K562 (cell line): ENCODE measurements around the gene SLC25A42. TPM values are rescaled to one million over a fixed set of nuclear protein-coding genes. Genes with fewer than 3 reads are reported as not detected.

ENCODE experiments used
- CBX5 ChIP-seq: IDR thresholded peaks from 2 replicates; pipeline ENCODE4 v1.6.1; 2014; ENCODE audit warnings: low read depth, borderline replicate concordance
- CCNT2 ChIP-seq: IDR thresholded peaks from 2 replicates; pipeline ENCODE4 v1.6.1; 2011; ENCODE audit warnings: borderline replicate concordance, low read depth, mild to moderate bottlenecking, moderate library complexity, mixed read lengths, low read length; ENCODE audit not compliant: insufficient read length; ENCODE audit errors: extremely low read depth
- CHD2 ChIP-seq: IDR thresholded peaks from 2 replicates; pipeline ENCODE4 v1.6.1; 2011; ENCODE audit warnings: low read depth, low read length
- DNMT1 ChIP-seq: fragments of 450-650 bp; IDR thresholded peaks from 2 replicates; pipeline ENCODE4 v1.6.1; 2016; ENCODE audit warnings: antibody characterized with exemption, mild to moderate bottlenecking
- E2F1 ChIP-seq: sonication (generic); formaldehyde crosslinking; IDR thresholded peaks from 2 replicates; pipeline ENCODE4 v1.8.1; 2023; ENCODE audit warnings: mild to moderate bottlenecking, missing genetic modification reagents, moderate library complexity
- FOS ChIP-seq: IDR thresholded peaks from 3 replicates; pipeline ENCODE4 v1.6.1; 2011; ENCODE audit not compliant: insufficient read length; ENCODE audit errors: extremely low read depth
- GABPA ChIP-seq: fragments of 200-800 bp; sonication (Bioruptor generic); conservative IDR thresholded peaks from 2 replicates; pipeline ENCODE4 v1.6.1; 2016; ENCODE audit warnings: low read depth, missing genetic modification characterization, missing compliant biosample characterization
- GATAD2B ChIP-seq: fragments of 450-650 bp; IDR thresholded peaks from 2 replicates; pipeline ENCODE4 v1.6.1; 2017; ENCODE audit warnings: mild to moderate bottlenecking, borderline replicate concordance
- HMGN3 ChIP-seq: IDR thresholded peaks from 2 replicates; pipeline ENCODE4 v1.6.1; 2011; ENCODE audit warnings: borderline replicate concordance, low read depth, mild to moderate bottlenecking, mixed read lengths, low read length; ENCODE audit not compliant: insufficient read length; ENCODE audit errors: extremely low read depth
- KDM4B ChIP-seq, 2 experiments: fragments of 450-650 bp in 1 of 2; sonication (generic) in 1 of 2; IDR thresholded peaks; 2 replicates each; pipeline ENCODE4 v1.6.1; 2016 to 2017; ENCODE audit warnings: borderline replicate concordance in 2 of 2, antibody characterized with exemption in 1 of 2, low read depth in 1 of 2, mild to moderate bottlenecking in 1 of 2
- MNT ChIP-seq, 2 experiments: fragments of 450-650 bp; conservative IDR thresholded peaks; 2 replicates each; pipeline ENCODE4 v1.6.1; 2017; ENCODE audit warnings: mild to moderate bottlenecking in 2 of 2, moderate library complexity in 2 of 2
- PRPF4 ChIP-seq: fragments of 200-400 bp; formaldehyde crosslinking; IDR thresholded peaks from one replicate; pipeline ENCODE4 v1.6.1; 2017; ENCODE audit warnings: low read length, low read depth, mild to moderate bottlenecking; ENCODE audit not compliant: insufficient read depth, poor library complexity, severe bottlenecking
- SNRNP70 ChIP-seq: fragments of 200-400 bp; formaldehyde crosslinking; optimal IDR thresholded peaks from 2 replicates; pipeline ENCODE3; 2017; ENCODE audit warnings: low read depth, low read length
- SREBF1 ChIP-seq: fragments of 150-350 bp; IDR thresholded peaks from 2 replicates; pipeline ENCODE4 v1.6.1; 2014; ENCODE audit warnings: antibody characterized with exemption, low read depth, low read length, borderline replicate concordance
- SRSF3 ChIP-seq: fragments of 200-400 bp; formaldehyde crosslinking; IDR thresholded peaks from 2 replicates; pipeline ENCODE4 v1.6.1; 2016; ENCODE audit warnings: mild to moderate bottlenecking, low read length, moderate library complexity; ENCODE audit not compliant: insufficient read depth
- TAL1 ChIP-seq: fragments of 450-650 bp; IDR thresholded peaks from 2 replicates; pipeline ENCODE4 v1.6.1; 2016; ENCODE audit warnings: mild to moderate bottlenecking
- THRAP3 ChIP-seq: fragments of 450-650 bp; IDR thresholded peaks from 2 replicates; pipeline ENCODE4 v1.6.1; 2016; ENCODE audit warnings: mild to moderate bottlenecking, inconsistent platforms, borderline replicate concordance
- TSHZ1 ChIP-seq: fragments of 250-450 bp; sonication (Bioruptor Pico); IDR thresholded peaks from 2 replicates; pipeline ENCODE4 v1.4.0; 2020; ENCODE audit warnings: mild to moderate bottlenecking, moderate library complexity
- XRCC3 ChIP-seq: fragments of 450-650 bp; IDR thresholded peaks from 2 replicates; pipeline ENCODE4 v1.6.1; 2017; ENCODE audit warnings: mild to moderate bottlenecking, moderate library complexity
- ZBED1 ChIP-seq: IDR thresholded peaks from 2 replicates; pipeline ENCODE4 v1.6.1; 2014
- ZKSCAN8 ChIP-seq: fragments of 200-800 bp; sonication (Bioruptor generic); IDR thresholded peaks from 2 replicates; pipeline ENCODE4 v1.6.1; 2016; ENCODE audit warnings: missing genetic modification characterization, missing compliant biosample characterization
- ZNF431 ChIP-seq: sonication (generic); formaldehyde crosslinking; IDR thresholded peaks from 2 replicates; pipeline ENCODE4 v1.8.0; 2022; ENCODE audit warnings: mild to moderate bottlenecking, missing genetic modification reagents
- ZNF507 ChIP-seq: conservative IDR thresholded peaks from 2 replicates; pipeline ENCODE4 v1.6.1; 2017; ENCODE audit warnings: missing genetic modification characterization, missing compliant biosample characterization
- polyA plus RNA-seq, 8 experiments: library from polyadenylated mRNA; depleted of rRNA in 4 of 8; stranded (reverse) in 5 of 8; unstranded in 3 of 8; fragments of >200 nt; fragmentation: Nextera tagmentation in 2 of 8; fragmentation: Illumina TruSeq in 1 of 8; extraction: Ambion mirVana in 2 of 8; extraction: Trizol in 1 of 8; gene quantifications; 2 replicates each; pipeline versions ENCODE4 v1.2.1 to v1.2.3, GENCODE V29; 2011 to 2014; ENCODE audit warnings: inconsistent platforms in 1 of 8, missing spikeins in 1 of 8
- total RNA-seq, 7 experiments: library from RNA; depleted of rRNA in 6 of 7; stranded (reverse); fragments of >200 nt in 6 of 7; fragmentation: Illumina TruSeq in 2 of 7; extraction: Trizol in 2 of 7; gene quantifications; 2 replicates each; pipeline versions ENCODE4 v1.2.1 to v1.2.3, GENCODE V29; 2011 to 2021; ENCODE audit warnings: low replicate concordance in 1 of 7

The SLC25A42 gene
- total and polyA plus RNA-seq, 9 of the 15 experiments (the other 6 are each of a cell fraction or from before 2014, with no cell fraction given) = 0.59 to 32.2 (median 14.1) TPM

- no peak for TF ChIP-seq TSHZ1 (CRISPR knock-in tag)
- no peak for TF ChIP-seq PRPF4
- peak; percentile 55 for TF ChIP-seq FOS
- TF ChIP-seq ZNF431 (CRISPR knock-in tag) = no peak
- TF ChIP-seq CHD2 = no peak
- TF ChIP-seq GABPA = no peak
- no peak for TF ChIP-seq SRSF3
- peak; percentile 20 to 53; a peak in 2 of 4 replicates for TF ChIP-seq MNT (conservative IDR thresholded peaks at IDR 0.05)
- no peak for TF ChIP-seq DNMT1
- no peak for TF ChIP-seq ZBED1
- TF ChIP-seq E2F1 (CRISPR knock-in tag) = no peak
- no peak for TF ChIP-seq ZNF507 (tag)
- no peak for TF ChIP-seq XRCC3
- no peak for TF ChIP-seq KDM4B (IDR thresholded peaks at IDR 0.05; ENCODE audit: borderline replicate concordance in 2 of 2, low read depth in 1 of 2)
- no peak for TF ChIP-seq SREBF1
- TF ChIP-seq GATAD2B = no peak
- TF ChIP-seq CCNT2 = no peak
- no peak for TF ChIP-seq CBX5
- TF ChIP-seq ZKSCAN8 (CRISPR knock-in tag) = no peak
- 0 out of 2 replicates have a peak, but pooled peaks have one; percentile 23 for TF ChIP-seq THRAP3
- TF ChIP-seq HMGN3 = no peak
- TF ChIP-seq SNRNP70 = no peak
- no peak for TF ChIP-seq TAL1
Measured at GRCh38 chr19:19062454-19063182, 1.2 kb upstream of the SLC25A42 start (continued).
